Endothelial cell of umbilical vein (primary cell): ENCODE measurements around the gene PRKCD. TPM values are rescaled to one million over a fixed set of nuclear protein-coding genes. Genes with fewer than 3 reads are reported as not detected.

Source experiments
- BruUV-seq: library from RNA; stranded (reverse); fragments of 400-500 nt; replicated peaks from 2 replicates; lab custom pipeline; 2021; lab: Mats Ljungman, UMichigan
- CTCF ChIA-PET: fragments of 300-600, 350-600 bp; sonication (Branson Sonifier 250); formaldehyde crosslinking; loops from one replicate; lab custom pipeline; 2021; ENCODE audit warnings: antibody characterized with exemption, inconsistent platforms; lab: Charles Lee
- POLR2A ChIA-PET: fragments of 300-600, 350-600 bp; sonication (Branson Sonifier 250); formaldehyde crosslinking; loops from one replicate; lab custom pipeline; 2021; ENCODE audit warnings: antibody characterized with exemption, inconsistent platforms; lab: Charles Lee
- DNase-seq: peaks from one replicate; pipeline ENCODE4 v3.0.0-alpha.2; 2011; ENCODE audit warnings: low read depth, low spot score
- FAIRE-seq: peaks from 2 replicates; lab custom pipeline; 2011; peaks lifted over from hg19 to GRCh38; lab: Jason Lieb, UNC
- H2AFZ ChIP-seq: 2 replicates; pipeline ENCODE4 v1.6.0; 2012; ENCODE audit warnings: low read depth, low read length, control low read depth, inconsistent platforms
- H3K27ac ChIP-seq: 2 replicates; pipeline ENCODE4 v1.5.1; 2011; ENCODE audit warnings: low read depth, mild to moderate bottlenecking, control low read depth, low read length, moderate library complexity; ENCODE audit not compliant: insufficient read depth
- H3K27me3 ChIP-seq, 2 experiments: 2 replicates each; pipeline versions ENCODE4 v1.6.0 to v1.6.1; 2011; ENCODE audit warnings: low read length in 2 of 2, mixed read lengths in 1 of 2; ENCODE audit not compliant: control insufficient read depth in 2 of 2, insufficient read depth in 2 of 2
- H3K36me3 ChIP-seq, 2 experiments: 2 replicates in 1 of 2; 3 replicates in 1 of 2; pipeline ENCODE4 v1.5.1; 2011; ENCODE audit warnings: low read length in 2 of 2, mild to moderate bottlenecking in 1 of 2, moderate library complexity in 1 of 2; ENCODE audit not compliant: control insufficient read depth in 2 of 2, insufficient read depth in 2 of 2; ENCODE audit errors: extremely low read depth in 1 of 2
- H3K4me1 ChIP-seq: 3 replicates; pipeline ENCODE4 v1.5.1; 2011; ENCODE audit warnings: mild to moderate bottlenecking, low read length; ENCODE audit not compliant: control insufficient read depth, insufficient read depth; ENCODE audit errors: extremely low read depth
- H3K4me2 ChIP-seq: 2 replicates; pipeline ENCODE4 v1.6.1; 2011; ENCODE audit warnings: low read length, control low read depth, mixed read lengths; ENCODE audit not compliant: insufficient read depth
- H3K4me3 ChIP-seq, 3 experiments: fragments of 200-600 bp in 1 of 3; sonication (generic), shearing (Covaris generic) in 1 of 3; replicated peaks in 1 of 3; 2 replicates each; pipeline ENCODE4 v1.5.1; 2011 to 2016; ENCODE audit warnings: control low read depth in 3 of 3, low read length in 3 of 3, mild to moderate bottlenecking in 2 of 3, inconsistent platforms in 1 of 3, low read depth in 1 of 3, moderate library complexity in 1 of 3; ENCODE audit not compliant: insufficient read depth in 1 of 3
- H3K79me2 ChIP-seq: 2 replicates; pipeline ENCODE4 v1.6.0; 2012; ENCODE audit warnings: low read length, inconsistent platforms; ENCODE audit not compliant: control insufficient read depth, insufficient read depth
- H3K9ac ChIP-seq: replicated peaks from 2 replicates; pipeline ENCODE3; 2011; ENCODE audit warnings: low read length, control low read depth; ENCODE audit not compliant: insufficient read depth; ENCODE audit errors: extremely low read depth
- H3K9me1 ChIP-seq: replicated peaks from 3 replicates; pipeline ENCODE4 v1.6.0; 2011; ENCODE audit warnings: mild to moderate bottlenecking, low read length; ENCODE audit not compliant: control insufficient read depth, insufficient read depth; ENCODE audit errors: extremely low read depth
- H3K9me3 ChIP-seq: replicated peaks from 2 replicates; pipeline ENCODE4 v1.5.1; 2012; ENCODE audit warnings: low read length, inconsistent platforms; ENCODE audit not compliant: control insufficient read depth, insufficient read depth
- H4K20me1 ChIP-seq: replicated peaks from 2 replicates; pipeline ENCODE3; 2011; ENCODE audit warnings: mild to moderate bottlenecking, low read length; ENCODE audit not compliant: control insufficient read depth, insufficient read depth; ENCODE audit errors: extremely low read depth
- CTCF ChIP-seq, 2 donors: IDR thresholded peaks; 1 replicate in 1 of 2; 2 replicates in 1 of 2; pipeline ENCODE4 v1.5.1; 2011; ENCODE audit warnings: low read length in 2 of 2, mild to moderate bottlenecking in 2 of 2, moderate library complexity in 2 of 2, control low read depth in 1 of 2, inconsistent platforms in 1 of 2, low read depth in 1 of 2; ENCODE audit not compliant: insufficient read depth in 1 of 2; ENCODE audit errors: extremely low read depth in 1 of 2
- EZH2 ChIP-seq: IDR thresholded peaks from 2 replicates; pipeline ENCODE4 v1.6.1; 2012; ENCODE audit warnings: borderline replicate concordance, low read depth, mild to moderate bottlenecking, moderate library complexity, low read length, inconsistent platforms; ENCODE audit not compliant: severe bottlenecking
- FOS ChIP-seq: IDR thresholded peaks from 2 replicates; pipeline ENCODE4 v1.6.1; 2011; ENCODE audit warnings: mild to moderate bottlenecking, low read length, moderate library complexity, borderline replicate concordance; ENCODE audit not compliant: insufficient read depth
- GATA2 ChIP-seq: IDR thresholded peaks from 2 replicates; pipeline ENCODE4 v1.7.0; 2011; ENCODE audit warnings: low read depth, mild to moderate bottlenecking, moderate library complexity, mixed read lengths, low read length; ENCODE audit not compliant: insufficient read length, insufficient read depth
- JUN ChIP-seq: IDR thresholded peaks from 2 replicates; pipeline ENCODE4 v1.6.1; 2011; ENCODE audit warnings: borderline replicate concordance, low read depth; ENCODE audit not compliant: insufficient read length, insufficient read depth
- MAX ChIP-seq: IDR thresholded peaks from 2 replicates; pipeline ENCODE4 v1.6.1; 2011; ENCODE audit not compliant: insufficient read depth, insufficient read length
- MYC ChIP-seq: IDR thresholded peaks from one replicate; pipeline ENCODE4 v1.6.1; 2011; ENCODE audit warnings: mild to moderate bottlenecking, low read depth, low read length
- POLR2A ChIP-seq: IDR thresholded peaks from 2 replicates; pipeline ENCODE4 v1.6.1; 2012; ENCODE audit warnings: low read depth, mild to moderate bottlenecking, control low read depth, low read length
- POLR2AphosphoS5 ChIP-seq: IDR thresholded peaks from 2 replicates; pipeline ENCODE4 v1.6.1; 2012; ENCODE audit warnings: low read depth, mild to moderate bottlenecking, control low read depth, low read length, moderate library complexity; ENCODE audit not compliant: insufficient read depth
- dilution Hi-C: fragments of 300-500 bp; cut with MboI; formaldehyde crosslinking; loops from one replicate; pipeline ENCODE4 v1.15.0; 2019; ENCODE audit warnings: low sequenced_read_pairs; ENCODE audit not compliant: extremely low pct_ligation_motif_present
- intact Hi-C: fragments of 100-400 bp; cut with micrococcal nuclease; formaldehyde crosslinking; loops from one replicate; pipeline ENCODE4 v1.10.0; 2022
- polyA plus RNA-seq, 4 experiments: library from polyadenylated mRNA; depleted of rRNA in 3 of 4; stranded (reverse) in 3 of 4; unstranded in 1 of 4; fragments of >200 nt; gene quantifications; 2 replicates each; pipeline versions ENCODE4 v1.2.1 to v1.2.3, GENCODE V29; 2011 to 2012; ENCODE audit warnings: missing spikeins in 1 of 4
- total RNA-seq: library from RNA; stranded (reverse); gene quantifications from 2 replicates; pipeline ENCODE4 v1.2.3, GENCODE V29; 2021

Gene PRKCD
- total and polyA plus RNA-seq, 2 donors (not counting 3 experiments of a cell fraction or from before 2014, with no cell fraction given) = 15.5 to 19.0 TPM

GRCh38 chr3:53160061-53160659 is 849 bp upstream of the PRKCD start:
- H3K79me2 ChIP-seq = peaks cover 4% of the 10 kb centered on the region
- H3K4me2 ChIP-seq = peak overlapping the region; percentile 72
- no peak for DNase-seq
- peak overlapping the region in 1 of 3 experiments; percentile 87 for H3K4me3 ChIP-seq
- intact Hi-C loops (loop anchor here (2.0 kb wide), 1 partner anchor 35 kb away; no protein-coding TSS in a partner anchor), dilution Hi-C loops (no loop called here)
- POLR2A ChIA-PET = interaction anchor here (0.6 to 1.0 kb wide), 2 partner anchors 10 to 44 kb away, joined by 4 to 6 read pairs; no protein-coding TSS in a partner anchor
- CTCF ChIA-PET = interaction anchor here (0.7 to 3.2 kb wide), 6 partner anchors 9 to 46 kb away, joined by 3 to 34 read pairs (median 4); no protein-coding TSS in a partner anchor
- no TSS peak for BruUV-seq
- peak overlapping the region; percentile 86 for H2AFZ ChIP-seq
- no peaks in the 10 kb centered on the region for H3K36me3 ChIP-seq
- no peak for FAIRE-seq
- peaks cover 21% of the 10 kb centered on the region for H3K4me1 ChIP-seq
- peaks cover 0 to 2% of the 10 kb centered on the region in 2 experiments for H3K27me3 ChIP-seq
- no peak overlapping the region for H3K9ac ChIP-seq
- H3K9me1 ChIP-seq = no peaks in the 10 kb centered on the region
- H4K20me1 ChIP-seq = no peaks in the 10 kb centered on the region
- no peaks in the 10 kb centered on the region for H3K9me3 ChIP-seq
- no peak overlapping the region for H3K27ac ChIP-seq
- TF ChIP-seq EZH2 = no peak
- no peak for TF ChIP-seq GATA2
- TF ChIP-seq POLR2AphosphoS5 = no peak
- no peak for TF ChIP-seq JUN
- no peak for TF ChIP-seq MYC
- TF ChIP-seq POLR2A = no peak
- no peak for TF ChIP-seq MAX
- no peak for TF ChIP-seq FOS
- TF ChIP-seq CTCF (IDR thresholded peaks at IDR 0.05; ENCODE audit: extremely low read depth in 1 of 2, insufficient read depth in 1 of 2, low read depth in 1 of 2, low read length in 2 of 2) = no peak
